Measurements from ENCODE around the gene SPRYD7.
"Not testable (repeated sequence)": the region's sequence is repeated elsewhere in the genome, so short reads cannot be mapped to it uniquely, and the experiment has no call there.

Gene SPRYD7

GRCh38 chr13:49939321-49939720, 3.2 kb upstream of the SPRYD7 start:
- no peak for DNase-seq
- TF ChIP-seq POLR2A (IDR thresholded peaks at IDR 0.05; ENCODE audit: low read length): no peak
- no peak for TF ChIP-seq GATA1 (IDR thresholded peaks at IDR 0.05; ENCODE audit: low read depth, low read length)

- no peak for TF ChIP-seq GATA1 (IDR thresholded peaks at IDR 0.05; ENCODE audit: low read depth, low read length)
- no peak for TF ChIP-seq POLR2A (IDR thresholded peaks at IDR 0.05; ENCODE audit: low read length)
- no peak for DNase-seq
Measured at GRCh38 chr13:49938921-49939320, 2.8 kb upstream of the SPRYD7 start.

- TF ChIP-seq POLR2A (IDR thresholded peaks at IDR 0.05; ENCODE audit: low read length) (no peak), GATA1 (IDR thresholded peaks at IDR 0.05; ENCODE audit: low read depth, low read length) (no peak)
- DNase-seq: no peak
Measured at GRCh38 chr13:49938314-49938713, 2.2 kb upstream of the SPRYD7 start.

- TF ChIP-seq POLR2A (IDR thresholded peaks at IDR 0.05; ENCODE audit: low read length) (no peak), GATA1 (IDR thresholded peaks at IDR 0.05; ENCODE audit: low read depth, low read length) (no peak)
Measured at GRCh38 chr13:49936968-49937273, 781 bp upstream of the SPRYD7 start.

GRCh38 chr13:49935171-49936074, 717 bp downstream of the SPRYD7 start:
- TF ChIP-seq GATA1 (IDR thresholded peaks at IDR 0.05; ENCODE audit: low read depth, low read length): no peak
- TF ChIP-seq POLR2A (IDR thresholded peaks at IDR 0.05; ENCODE audit: low read length): no peak
- DNase-seq: peak; percentile 62 to 72

More at GRCh38 chr13:49936968-49937273, 781 bp upstream of the SPRYD7 start:
- DNase-seq: peak in 1 of 2 experiments; percentile 36

GRCh38 chr13:49933511-49933910, 2.6 kb downstream of the SPRYD7 start:
- no peak for DNase-seq
- TF ChIP-seq GATA1 (IDR thresholded peaks at IDR 0.05; ENCODE audit: low read depth, low read length): no peak

- no peak for TF ChIP-seq POLR2A (IDR thresholded peaks at IDR 0.05; ENCODE audit: low read length)
- TF ChIP-seq GATA1 (IDR thresholded peaks at IDR 0.05; ENCODE audit: low read depth, low read length): no peak
- no peak for DNase-seq
Measured at GRCh38 chr13:49932868-49933267, 3.3 kb downstream of the SPRYD7 start.

GRCh38 chr13:49932066-49932465, 4.1 kb downstream of the SPRYD7 start:
- DNase-seq: no peak
- TF ChIP-seq GATA1 (IDR thresholded peaks at IDR 0.05; ENCODE audit: low read depth, low read length) (no peak), POLR2A (IDR thresholded peaks at IDR 0.05; ENCODE audit: low read length) (no peak)

GRCh38 chr13:49927755-49928154, 8.4 kb downstream of the SPRYD7 start:
- DNase-seq: no peak
- no peak for TF ChIP-seq GATA1 (IDR thresholded peaks at IDR 0.05; ENCODE audit: low read depth, low read length)
- no peak for TF ChIP-seq POLR2A (IDR thresholded peaks at IDR 0.05; ENCODE audit: low read length)

GRCh38 chr13:49925881-49926418, 10.2 kb downstream of the SPRYD7 start:
- TF ChIP-seq GATA1 (IDR thresholded peaks at IDR 0.05; ENCODE audit: low read depth, low read length): no peak
- TF ChIP-seq POLR2A (IDR thresholded peaks at IDR 0.05; ENCODE audit: low read length): no peak
- no peak for DNase-seq

GRCh38 chr13:49922301-49922700, 13.8 kb downstream of the SPRYD7 start:
- TF ChIP-seq POLR2A (IDR thresholded peaks at IDR 0.05; ENCODE audit: low read length) (no peak), GATA1 (IDR thresholded peaks at IDR 0.05; ENCODE audit: low read depth, low read length) (no peak)
- DNase-seq: no peak

GRCh38 chr13:49920969-49921368, 15.2 kb downstream of the SPRYD7 start:
- DNase-seq: not testable (repeated sequence)

GRCh38 chr13:49918106-49918505, 18.0 kb downstream of the SPRYD7 start:
- not testable (repeated sequence) for DNase-seq

GRCh38 chr13:49914947-49915346, 21.2 kb downstream of the SPRYD7 start:
- DNase-seq: no peak
- TF ChIP-seq GATA1 (IDR thresholded peaks at IDR 0.05; ENCODE audit: low read depth, low read length) (no peak), POLR2A (IDR thresholded peaks at IDR 0.05; ENCODE audit: low read length) (no peak)

- TF ChIP-seq POLR2A (IDR thresholded peaks at IDR 0.05; ENCODE audit: low read length) (no peak), GATA1 (IDR thresholded peaks at IDR 0.05; ENCODE audit: low read depth, low read length) (no peak)
- peak; percentile 23 to 40 for DNase-seq
Measured at GRCh38 chr13:49908637-49909036, 27.5 kb downstream of the SPRYD7 start.
